ENCODE results near the gene FGF1.

- TF ChIP-seq CTCF (IDR thresholded peaks at IDR 0.05), result no peak
- TF ChIP-seq POLR2AphosphoS5 (IDR thresholded peaks at IDR 0.05), result no peak
These were observed 100.4 kb downstream of the FGF1 start for GRCh38 chr5:142585451-142585850.

All from stomach (tissue), 4 donors.